Measurements from ENCODE around the gene SREBF1. TPM values are rescaled to one million over a fixed set of nuclear protein-coding genes. Genes with fewer than 3 reads are reported as not detected.

SREBF1 gene
- total and polyA plus RNA-seq, 2 experiments from 2014 or later, result 39.6 to 85.3 TPM

DNA sequence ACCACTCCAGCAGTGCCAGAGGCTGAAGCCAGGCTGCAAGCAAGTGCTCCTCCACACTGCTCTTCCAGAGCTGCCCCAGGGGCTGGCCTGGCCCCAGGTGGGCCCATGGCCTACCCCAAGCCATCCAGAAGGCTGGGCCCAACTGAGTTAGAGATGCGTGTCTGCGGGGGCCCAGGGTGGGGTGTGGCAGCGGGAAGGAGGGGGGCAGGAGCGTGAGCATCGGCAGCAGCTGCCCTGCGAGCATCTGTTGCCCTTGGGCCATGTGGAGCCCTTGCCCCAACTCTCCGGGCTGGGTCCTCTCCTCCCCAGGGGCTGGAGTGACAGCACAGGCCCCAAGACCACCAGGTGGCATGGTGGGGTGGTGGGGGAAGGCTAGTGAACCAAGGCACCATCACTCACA lies 7.3 kb upstream of the SREBF1 start (continued):
- TF ChIP-seq, protein P1, sequence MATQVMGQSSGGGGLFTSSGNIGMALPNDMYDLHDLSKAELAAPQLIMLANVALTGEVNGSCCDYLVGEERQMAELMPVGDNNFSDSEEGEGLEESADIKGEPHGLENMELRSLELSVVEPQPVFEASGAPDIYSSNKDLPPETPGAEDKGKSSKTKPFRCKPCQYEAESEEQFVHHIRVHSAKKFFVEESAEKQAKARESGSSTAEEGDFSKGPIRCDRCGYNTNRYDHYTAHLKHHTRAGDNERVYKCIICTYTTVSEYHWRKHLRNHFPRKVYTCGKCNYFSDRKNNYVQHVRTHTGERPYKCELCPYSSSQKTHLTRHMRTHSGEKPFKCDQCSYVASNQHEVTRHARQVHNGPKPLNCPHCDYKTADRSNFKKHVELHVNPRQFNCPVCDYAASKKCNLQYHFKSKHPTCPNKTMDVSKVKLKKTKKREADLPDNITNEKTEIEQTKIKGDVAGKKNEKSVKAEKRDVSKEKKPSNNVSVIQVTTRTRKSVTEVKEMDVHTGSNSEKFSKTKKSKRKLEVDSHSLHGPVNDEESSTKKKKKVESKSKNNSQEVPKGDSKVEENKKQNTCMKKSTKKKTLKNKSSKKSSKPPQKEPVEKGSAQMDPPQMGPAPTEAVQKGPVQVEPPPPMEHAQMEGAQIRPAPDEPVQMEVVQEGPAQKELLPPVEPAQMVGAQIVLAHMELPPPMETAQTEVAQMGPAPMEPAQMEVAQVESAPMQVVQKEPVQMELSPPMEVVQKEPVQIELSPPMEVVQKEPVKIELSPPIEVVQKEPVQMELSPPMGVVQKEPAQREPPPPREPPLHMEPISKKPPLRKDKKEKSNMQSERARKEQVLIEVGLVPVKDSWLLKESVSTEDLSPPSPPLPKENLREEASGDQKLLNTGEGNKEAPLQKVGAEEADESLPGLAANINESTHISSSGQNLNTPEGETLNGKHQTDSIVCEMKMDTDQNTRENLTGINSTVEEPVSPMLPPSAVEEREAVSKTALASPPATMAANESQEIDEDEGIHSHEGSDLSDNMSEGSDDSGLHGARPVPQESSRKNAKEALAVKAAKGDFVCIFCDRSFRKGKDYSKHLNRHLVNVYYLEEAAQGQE (IDR thresholded peaks at IDR 0.05; ENCODE audit: unreplicated experiment), result no peak
- TF ChIP-seq ZNF114 (CRISPR knock-in tag; IDR thresholded peaks at IDR 0.05), result no peak

DNA sequence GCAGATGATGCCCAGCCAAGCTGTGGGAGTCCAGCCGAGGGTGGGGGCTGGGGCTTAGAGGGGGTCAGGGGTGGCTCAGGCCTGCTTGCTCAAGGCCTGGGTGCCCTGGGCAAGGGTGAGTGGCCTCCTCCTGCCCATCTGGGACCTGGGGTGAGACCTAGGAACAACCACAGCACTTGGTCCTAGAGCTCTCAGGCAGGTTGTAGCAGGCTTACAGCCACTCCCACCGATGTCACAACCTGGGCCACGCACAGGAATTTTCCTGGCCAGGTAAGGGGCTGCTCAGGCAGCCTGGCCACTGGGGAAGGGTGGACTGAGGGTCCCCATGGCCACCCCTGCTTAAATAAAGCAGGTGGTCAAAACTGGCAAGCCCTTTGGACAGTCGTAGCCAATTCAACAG lies 6.3 kb upstream of the SREBF1 start:
- no peak overlapping the region for H3K4me2 ChIP-seq
- peaks cover 15% of the 10 kb centered on the region for H3F3A ChIP-seq (replicated peaks; ENCODE audit: low read depth)
- no peaks in the 10 kb centered on the region for H3K79me2 ChIP-seq (replicated peaks; ENCODE audit: insufficient read depth)
- H3K27me3 ChIP-seq (ENCODE audit: insufficient read depth), result no peaks in the 10 kb centered on the region
- no peaks in the 10 kb centered on the region for H3K9me2 ChIP-seq (ENCODE audit: insufficient read depth)
- H3K4me1 Mint-ChIP-seq, result peaks cover 59% of the 10 kb centered on the region
- no peaks in the 10 kb centered on the region for H3K36me3 ChIP-seq (ENCODE audit: insufficient read depth)
- no peak overlapping the region for H3K4me3 Mint-ChIP-seq
- no peak overlapping the region for H3K4me3 ChIP-seq
- peaks cover 36% of the 10 kb centered on the region for H3K27me3 Mint-ChIP-seq (ENCODE audit: insufficient read depth, low read depth, poor library complexity)
- no peak for ATAC-seq
- no peak overlapping the region for H3K27ac ChIP-seq (ENCODE audit: low read depth)
- no peak overlapping the region for H3K27ac Mint-ChIP-seq
- no peaks in the 10 kb centered on the region for H4K20me1 ChIP-seq (replicated peaks; ENCODE audit: insufficient read depth)
- no peaks in the 10 kb centered on the region; the same call in 2 of the 3 replicates for H3K9me3 Mint-ChIP-seq
- peaks cover 29% of the 10 kb centered on the region for H3K4me1 ChIP-seq (ENCODE audit: insufficient read depth)
- no peak for DNase-seq (ENCODE audit: low spot score)
- no peak overlapping the region for H2AFZ ChIP-seq
- no peaks in the 10 kb centered on the region for H3K36me3 Mint-ChIP-seq (ENCODE audit: low read depth)
- TF ChIP-seq, protein P2, sequence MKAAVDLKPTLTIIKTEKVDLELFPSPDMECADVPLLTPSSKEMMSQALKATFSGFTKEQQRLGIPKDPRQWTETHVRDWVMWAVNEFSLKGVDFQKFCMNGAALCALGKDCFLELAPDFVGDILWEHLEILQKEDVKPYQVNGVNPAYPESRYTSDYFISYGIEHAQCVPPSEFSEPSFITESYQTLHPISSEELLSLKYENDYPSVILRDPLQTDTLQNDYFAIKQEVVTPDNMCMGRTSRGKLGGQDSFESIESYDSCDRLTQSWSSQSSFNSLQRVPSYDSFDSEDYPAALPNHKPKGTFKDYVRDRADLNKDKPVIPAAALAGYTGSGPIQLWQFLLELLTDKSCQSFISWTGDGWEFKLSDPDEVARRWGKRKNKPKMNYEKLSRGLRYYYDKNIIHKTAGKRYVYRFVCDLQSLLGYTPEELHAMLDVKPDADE (IDR thresholded peaks at IDR 0.05), result no peak
- TF ChIP-seq CREB1 (CRISPR knock-in tag; IDR thresholded peaks at IDR 0.05; ENCODE audit: low read depth), result no peak
- TF ChIP-seq POLR2AphosphoS5 (IDR thresholded peaks at IDR 0.05; ENCODE audit: low read depth), result no peak
- TF ChIP-seq, protein P3, sequence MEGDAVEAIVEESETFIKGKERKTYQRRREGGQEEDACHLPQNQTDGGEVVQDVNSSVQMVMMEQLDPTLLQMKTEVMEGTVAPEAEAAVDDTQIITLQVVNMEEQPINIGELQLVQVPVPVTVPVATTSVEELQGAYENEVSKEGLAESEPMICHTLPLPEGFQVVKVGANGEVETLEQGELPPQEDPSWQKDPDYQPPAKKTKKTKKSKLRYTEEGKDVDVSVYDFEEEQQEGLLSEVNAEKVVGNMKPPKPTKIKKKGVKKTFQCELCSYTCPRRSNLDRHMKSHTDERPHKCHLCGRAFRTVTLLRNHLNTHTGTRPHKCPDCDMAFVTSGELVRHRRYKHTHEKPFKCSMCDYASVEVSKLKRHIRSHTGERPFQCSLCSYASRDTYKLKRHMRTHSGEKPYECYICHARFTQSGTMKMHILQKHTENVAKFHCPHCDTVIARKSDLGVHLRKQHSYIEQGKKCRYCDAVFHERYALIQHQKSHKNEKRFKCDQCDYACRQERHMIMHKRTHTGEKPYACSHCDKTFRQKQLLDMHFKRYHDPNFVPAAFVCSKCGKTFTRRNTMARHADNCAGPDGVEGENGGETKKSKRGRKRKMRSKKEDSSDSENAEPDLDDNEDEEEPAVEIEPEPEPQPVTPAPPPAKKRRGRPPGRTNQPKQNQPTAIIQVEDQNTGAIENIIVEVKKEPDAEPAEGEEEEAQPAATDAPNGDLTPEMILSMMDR (conservative IDR thresholded peaks at IDR 0.05; ENCODE audit: low read depth in 2 of 2), result no peak
- TF ChIP-seq EZH2 (IDR thresholded peaks at IDR 0.05; ENCODE audit: low read depth, unreplicated experiment), result no peak
- no peak for TF ChIP-seq NANOG (IDR thresholded peaks at IDR 0.05; ENCODE audit: borderline replicate concordance)
- no peak for TF ChIP-seq STAT1 (IDR thresholded peaks at IDR 0.05; ENCODE audit: unreplicated experiment)
- TF ChIP-seq EZH2phosphoT487 (IDR thresholded peaks at IDR 0.05; ENCODE audit: unreplicated experiment), result no peak
- TF ChIP-seq JUNB (IDR thresholded peaks at IDR 0.05; ENCODE audit: unreplicated experiment), result no peak
- TF ChIP-seq ZNF331 (CRISPR knock-in tag; IDR thresholded peaks at IDR 0.05; ENCODE audit: low read depth), result no peak
- no peak for TF ChIP-seq ZNF114 (CRISPR knock-in tag; IDR thresholded peaks at IDR 0.05)
- TF ChIP-seq, protein P1 (IDR thresholded peaks at IDR 0.05; ENCODE audit: unreplicated experiment), result no peak
